AG09309 (cell line): ENCODE results near the gene SMPD1.

Experiments used
- DNase-seq: peaks from one replicate; pipeline ENCODE4 v3.0.0-alpha.2; 2010; ENCODE audit warnings: low read depth
- H3K4me3 ChIP-seq: 2 replicates; pipeline ENCODE4 v1.5.1; 2011; ENCODE audit warnings: mild to moderate bottlenecking, low read depth, low read length, moderate library complexity; ENCODE audit not compliant: control insufficient read depth
- TF ChIP-seq, protein P1 (sequence below): IDR thresholded peaks from 2 replicates; pipeline ENCODE4 v1.5.1; 2011; ENCODE audit warnings: mild to moderate bottlenecking, low read depth, low read length, inconsistent platforms; ENCODE audit not compliant: insufficient read depth, control insufficient read depth; ENCODE audit errors: missing control alignments

Gene SMPD1

DNA sequence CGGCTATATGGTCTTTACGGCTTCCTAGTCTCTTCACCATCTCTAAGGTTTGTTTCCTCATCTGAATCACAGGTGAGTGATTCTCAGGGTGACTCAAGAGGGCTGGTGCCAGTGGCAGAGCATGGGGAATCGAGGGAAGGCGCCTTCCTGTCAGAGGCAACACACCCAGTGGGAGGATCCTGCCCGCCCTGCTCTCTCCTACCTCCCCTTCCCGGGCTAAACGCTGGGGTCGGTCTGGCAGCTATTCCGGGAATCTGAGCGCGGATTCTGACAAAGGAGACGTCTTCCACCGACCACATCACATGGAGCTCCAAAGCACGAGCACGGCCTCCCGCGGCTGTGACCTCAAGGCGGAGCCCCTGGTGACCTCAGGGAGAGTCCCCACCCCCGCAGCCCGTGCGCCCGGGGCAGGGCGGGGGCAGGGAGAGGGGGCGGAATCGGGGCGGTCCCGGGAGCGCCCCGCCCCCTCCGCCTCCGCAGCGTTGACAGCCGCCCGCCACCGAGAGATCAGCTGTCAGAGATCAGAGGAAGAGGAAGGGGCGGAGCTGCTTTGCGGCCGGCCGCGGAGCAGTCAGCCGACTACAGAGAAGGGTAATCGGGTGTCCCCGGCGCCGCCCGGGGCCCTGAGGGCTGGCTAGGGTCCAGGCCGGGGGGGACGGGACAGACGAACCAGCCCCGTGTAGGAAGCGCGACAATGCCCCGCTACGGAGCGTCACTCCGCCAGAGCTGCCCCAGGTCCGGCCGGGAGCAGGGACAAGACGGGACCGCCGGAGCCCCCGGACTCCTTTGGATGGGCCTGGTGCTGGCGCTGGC, at the start of gene SMPD1:
TSS of gene SMPD1 (plus strand) at position 570 of the 813 bp plus-strand sequence. CDS start at position 695, 125 bp downstream.
- TF ChIP-seq, protein P1, sequence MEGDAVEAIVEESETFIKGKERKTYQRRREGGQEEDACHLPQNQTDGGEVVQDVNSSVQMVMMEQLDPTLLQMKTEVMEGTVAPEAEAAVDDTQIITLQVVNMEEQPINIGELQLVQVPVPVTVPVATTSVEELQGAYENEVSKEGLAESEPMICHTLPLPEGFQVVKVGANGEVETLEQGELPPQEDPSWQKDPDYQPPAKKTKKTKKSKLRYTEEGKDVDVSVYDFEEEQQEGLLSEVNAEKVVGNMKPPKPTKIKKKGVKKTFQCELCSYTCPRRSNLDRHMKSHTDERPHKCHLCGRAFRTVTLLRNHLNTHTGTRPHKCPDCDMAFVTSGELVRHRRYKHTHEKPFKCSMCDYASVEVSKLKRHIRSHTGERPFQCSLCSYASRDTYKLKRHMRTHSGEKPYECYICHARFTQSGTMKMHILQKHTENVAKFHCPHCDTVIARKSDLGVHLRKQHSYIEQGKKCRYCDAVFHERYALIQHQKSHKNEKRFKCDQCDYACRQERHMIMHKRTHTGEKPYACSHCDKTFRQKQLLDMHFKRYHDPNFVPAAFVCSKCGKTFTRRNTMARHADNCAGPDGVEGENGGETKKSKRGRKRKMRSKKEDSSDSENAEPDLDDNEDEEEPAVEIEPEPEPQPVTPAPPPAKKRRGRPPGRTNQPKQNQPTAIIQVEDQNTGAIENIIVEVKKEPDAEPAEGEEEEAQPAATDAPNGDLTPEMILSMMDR: no peak
- DNase-seq: no peak
- peak within 1 kb of the TSS; percentile 76 for H3K4me3 ChIP-seq

DNA sequence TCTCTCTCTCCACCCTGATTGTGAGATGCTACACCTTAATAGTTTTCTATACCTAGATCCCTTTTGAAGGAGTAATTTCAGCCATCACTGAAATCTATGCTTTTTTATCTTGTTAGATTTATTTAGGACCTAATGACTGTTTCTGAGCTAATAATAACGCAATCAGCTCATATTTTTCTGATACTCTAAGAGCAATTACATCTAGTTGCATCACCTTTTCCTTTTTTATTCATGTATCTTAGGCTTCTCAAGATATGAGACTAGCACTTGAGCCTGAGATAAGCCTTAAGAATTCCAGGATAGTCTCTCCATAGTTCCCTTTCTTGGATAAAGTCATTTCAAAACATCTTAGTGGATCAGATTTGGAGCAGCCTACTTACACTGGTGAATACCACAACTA, 44.9 kb upstream of the SMPD1 start:
- TF ChIP-seq, protein P1: no peak
- DNase-seq: no peak
- no peak overlapping the region for H3K4me3 ChIP-seq

DNA sequence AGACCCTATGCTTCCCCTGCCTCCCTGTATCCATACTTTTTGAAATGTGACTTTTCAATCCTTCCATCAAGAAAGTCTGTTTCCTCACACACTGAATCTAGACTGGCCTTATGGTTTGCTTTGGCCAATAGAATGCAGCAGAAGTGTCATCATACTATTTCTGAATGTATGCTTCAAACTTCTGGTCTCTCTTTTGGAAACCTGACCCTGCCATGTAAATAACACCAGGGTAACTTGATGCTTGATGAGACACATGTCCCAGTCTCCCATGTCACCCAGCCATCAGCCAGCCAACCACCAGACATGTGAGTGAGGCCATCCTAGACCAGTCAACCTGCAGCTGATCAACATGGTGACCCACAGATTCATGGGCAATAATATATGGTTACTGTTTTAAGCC, 40.2 kb upstream of the SMPD1 start:
- no peak for DNase-seq
- H3K4me3 ChIP-seq: no peak overlapping the region
- TF ChIP-seq, protein P1: no peak

DNA sequence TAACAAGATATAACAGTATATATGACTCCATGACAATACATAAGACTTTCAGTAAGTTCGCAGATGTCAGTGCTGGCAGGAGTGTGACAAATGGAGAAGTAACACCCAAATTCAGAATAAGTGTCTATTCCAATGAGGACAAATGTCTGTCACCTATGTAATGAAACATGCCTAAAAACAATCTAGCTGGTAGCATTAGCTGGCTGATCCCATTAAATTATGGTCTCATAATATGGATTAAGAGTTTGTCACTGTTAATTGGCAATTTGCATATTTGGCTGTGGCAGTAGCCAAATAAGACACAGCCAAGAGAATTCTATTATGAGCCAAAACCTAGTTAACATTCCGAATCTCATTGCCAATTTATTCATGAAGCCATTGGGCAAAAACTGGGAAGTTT, 39.8 kb upstream of the SMPD1 start:
- TF ChIP-seq, protein P1: no peak
- no peak for DNase-seq
- H3K4me3 ChIP-seq: no peak overlapping the region

DNA sequence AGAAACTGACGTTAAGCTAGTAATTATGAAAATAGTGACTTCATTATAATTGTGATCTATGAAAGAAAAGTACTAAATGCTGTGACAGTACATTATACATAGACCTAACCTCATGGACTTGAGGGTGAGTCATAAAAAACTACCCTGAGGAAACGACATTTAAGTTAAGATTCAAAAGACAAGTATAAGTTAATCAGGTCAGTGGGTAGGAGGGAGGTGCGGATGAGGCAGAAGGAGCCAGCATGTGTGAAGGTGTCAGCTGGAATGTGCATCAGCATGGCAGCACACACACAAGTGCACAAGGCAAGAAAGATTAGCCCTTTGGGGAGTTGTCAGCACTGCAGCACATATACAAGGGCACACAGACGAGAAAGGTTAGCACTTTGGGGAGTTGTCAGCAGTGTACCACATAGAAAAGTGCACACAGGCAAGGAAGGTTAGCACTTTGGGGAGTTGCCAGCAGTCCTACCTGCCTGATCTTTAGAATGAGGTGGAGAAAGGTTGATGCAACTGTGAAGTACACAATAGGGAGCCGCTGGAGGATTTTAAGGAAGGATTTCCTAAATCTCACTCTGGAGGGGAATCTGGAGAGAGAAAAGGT, 38.4 kb upstream of the SMPD1 start:
- no peak for DNase-seq
- TF ChIP-seq, protein P1: no peak
- H3K4me3 ChIP-seq: no peak overlapping the region

DNA sequence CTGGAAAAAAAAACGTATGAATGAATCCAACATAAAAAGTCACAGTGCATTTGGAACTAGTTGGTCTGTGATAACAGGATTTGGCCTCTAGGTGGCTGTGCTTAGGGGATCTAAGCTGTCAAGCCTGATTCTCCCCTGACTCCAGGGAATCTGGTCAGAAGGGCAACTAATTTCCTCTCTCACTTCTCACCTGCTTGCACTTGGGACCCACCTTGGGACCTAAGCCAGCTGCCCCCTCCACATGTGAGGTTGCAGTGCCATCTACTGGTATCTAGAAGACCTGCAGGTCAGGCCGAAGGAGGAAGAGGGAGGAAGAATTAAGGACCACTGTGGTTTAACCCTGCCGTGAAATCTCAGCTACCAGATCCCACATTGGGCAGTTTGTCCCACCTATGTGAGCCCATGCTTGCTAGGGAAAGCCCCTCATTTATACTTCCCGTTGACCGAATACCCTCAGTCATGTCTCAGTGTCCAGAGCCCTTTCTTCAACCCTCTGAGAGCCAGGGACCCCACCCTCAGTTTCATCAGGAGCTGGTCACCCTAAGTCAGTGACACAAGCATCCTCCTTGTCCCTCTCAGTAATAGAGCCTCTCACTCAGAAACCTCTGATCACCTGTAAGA, 36.8 kb upstream of the SMPD1 start:
- no peak for DNase-seq
- TF ChIP-seq, protein P1: peak; percentile 95

More for the DNA sequence above, 36.8 kb upstream of the SMPD1 start:
- no peak overlapping the region for H3K4me3 ChIP-seq
